SKM-1 (cell line): ENCODE data around the gene DNMBP.
"Not testable (repeated sequence)": the region's sequence is repeated elsewhere in the genome, so short reads cannot be mapped to it uniquely, and the experiment has no call there.

Source experiments
- DNase-seq: peaks from one replicate; lab custom pipeline; 2025; ENCODE audit not compliant: unreplicated experiment; lab: John Stamatoyannopoulos, UW

The DNMBP gene

GRCh38 chr10:99870123-99870730 is 139.5 kb downstream of the DNMBP start:
- no peak for DNase-seq

- DNase-seq = no peak
These were observed 140.1 kb downstream of the DNMBP start for GRCh38 chr10:99869581-99870122.

GRCh38 chr10:99867250-99867649 is 142.5 kb downstream of the DNMBP start:
- not testable (repeated sequence) for DNase-seq

- DNase-seq = not testable (repeated sequence)
These were observed 146.1 kb downstream of the DNMBP start for GRCh38 chr10:99863535-99864240.

- no peak for DNase-seq
These were observed 149.3 kb downstream of the DNMBP start for GRCh38 chr10:99860466-99860865.

- no peak for DNase-seq
These were observed 150.2 kb downstream of the DNMBP start for GRCh38 chr10:99859585-99859984.

GRCh38 chr10:99858849-99859248 is 150.9 kb downstream of the DNMBP start:
- no peak for DNase-seq

GRCh38 chr10:99855479-99856071 is 154.2 kb downstream of the DNMBP start:
- DNase-seq = no peak

- no peak for DNase-seq
These were observed 154.9 kb downstream of the DNMBP start for GRCh38 chr10:99854860-99855259.

- no peak for DNase-seq
These were observed 156.1 kb downstream of the DNMBP start for GRCh38 chr10:99853655-99854054.

- DNase-seq = no peak
These were observed 157.1 kb downstream of the DNMBP start for GRCh38 chr10:99852481-99853213.

- no peak for DNase-seq
These were observed 157.9 kb downstream of the DNMBP start for GRCh38 chr10:99851825-99852224.

- DNase-seq = no peak
These were observed 158.9 kb downstream of the DNMBP start for GRCh38 chr10:99850767-99851340.

GRCh38 chr10:99850021-99850766 is 159.6 kb downstream of the DNMBP start:
- no peak for DNase-seq

GRCh38 chr10:99849536-99849935 is 160.2 kb downstream of the DNMBP start:
- no peak for DNase-seq

GRCh38 chr10:99849057-99849456 is 160.7 kb downstream of the DNMBP start:
- DNase-seq = no peak

- DNase-seq = peak; percentile 73
These were observed 163.8 kb downstream of the DNMBP start for GRCh38 chr10:99845837-99846382.

- no peak for DNase-seq
These were observed 165.3 kb downstream of the DNMBP start for GRCh38 chr10:99844433-99844955.

GRCh38 chr10:99843310-99843709 is 166.4 kb downstream of the DNMBP start:
- no peak for DNase-seq

GRCh38 chr10:99841746-99842145 is 168.0 kb downstream of the DNMBP start:
- DNase-seq = no peak
